SK-N-SH treated with all-trans-retinoic acid at 6 μM for 48 hours (cell line): ENCODE data around the gene HMGXB4.

Experiments used
- ATAC-seq: fragments of 200-7000 bp; cut with Tn5 transposase; 3 replicates; pipeline ENCODE4 v1.9.1; 2020; ENCODE audit warnings: mild to moderate bottlenecking, moderate library complexity
- ARNTL ChIP-seq: fragments of 450-650 bp; formaldehyde crosslinking; IDR thresholded peaks from 2 replicates; pipeline ENCODE4 v1.5.0; 2020; ENCODE audit warnings: low read depth, mild to moderate bottlenecking, moderate library complexity, borderline replicate concordance
- BACH2 ChIP-seq: fragments of 250-450 bp; sonication (Bioruptor Pico); IDR thresholded peaks from 2 replicates; pipeline ENCODE4 v1.9.0; 2021; ENCODE audit warnings: mild to moderate bottlenecking, borderline replicate concordance
- CSDC2 ChIP-seq: fragments of 250-450 bp; sonication (Bioruptor Pico); IDR thresholded peaks from 2 replicates; pipeline ENCODE4 v1.5.0; 2020; ENCODE audit warnings: mild to moderate bottlenecking, moderate library complexity
- ESRRG ChIP-seq: fragments of 250-450 bp; sonication (Bioruptor Pico); IDR thresholded peaks from 2 replicates; pipeline ENCODE4 v1.6.1; 2021; ENCODE audit warnings: mild to moderate bottlenecking
- OSR1 ChIP-seq: fragments of 250-450 bp; sonication (Bioruptor Pico); IDR thresholded peaks from 2 replicates; pipeline ENCODE4 v1.8.0; 2022; ENCODE audit warnings: moderate library complexity, mild to moderate bottlenecking, inconsistent platforms
- PPARA ChIP-seq: fragments of 250-450 bp; sonication (Bioruptor Pico); IDR thresholded peaks from 2 replicates; pipeline ENCODE4 v1.5.0; 2020; ENCODE audit warnings: mild to moderate bottlenecking, borderline replicate concordance
- RARB ChIP-seq: fragments of 250-450 bp; sonication (Bioruptor Pico); IDR thresholded peaks from 2 replicates; pipeline ENCODE4 v1.8.0; 2021; ENCODE audit warnings: mild to moderate bottlenecking, moderate library complexity
- SNAI2 ChIP-seq: fragments of 250-450 bp; sonication (Bioruptor Pico); IDR thresholded peaks from 2 replicates; pipeline ENCODE4 v1.5.0; 2020; ENCODE audit warnings: mild to moderate bottlenecking, moderate library complexity
- TCF4 ChIP-seq: fragments of 250-450 bp; sonication (Bioruptor Pico); IDR thresholded peaks from 2 replicates; pipeline ENCODE4 v1.8.0; 2021; ENCODE audit warnings: mild to moderate bottlenecking, moderate library complexity, borderline replicate concordance
- TOX ChIP-seq: fragments of 250-450 bp; sonication (Bioruptor Pico); IDR thresholded peaks from 2 replicates; pipeline ENCODE4 v1.8.0; 2021; ENCODE audit warnings: mild to moderate bottlenecking, moderate library complexity, borderline replicate concordance
- ZFP3 ChIP-seq: fragments of 250-450 bp; sonication (Bioruptor Pico); IDR thresholded peaks from 2 replicates; pipeline ENCODE4 v1.5.0; 2020; ENCODE audit warnings: mild to moderate bottlenecking, moderate library complexity
- ZFP30 ChIP-seq: fragments of 450-650 bp; formaldehyde crosslinking; IDR thresholded peaks from 2 replicates; pipeline ENCODE4 v1.5.0; 2022; ENCODE audit warnings: mild to moderate bottlenecking, moderate library complexity
- ZNF565 ChIP-seq: fragments of 450-650 bp; formaldehyde crosslinking; conservative IDR thresholded peaks from 2 replicates; pipeline ENCODE4 v1.5.0; 2020; ENCODE audit warnings: low read depth, mild to moderate bottlenecking, moderate library complexity
- ZNF70 ChIP-seq: fragments of 450-650 bp; formaldehyde crosslinking; IDR thresholded peaks from 2 replicates; pipeline ENCODE4 v1.5.0; 2020; ENCODE audit warnings: mild to moderate bottlenecking, moderate library complexity
- ZNF8 ChIP-seq: fragments of 450-650 bp; formaldehyde crosslinking; IDR thresholded peaks from 2 replicates; pipeline ENCODE4 v1.5.0; 2020; ENCODE audit warnings: mild to moderate bottlenecking, moderate library complexity
- TF ChIP-seq, protein P1 (sequence below): fragments of 250-450 bp; sonication (Bioruptor Pico); IDR thresholded peaks from 2 replicates; pipeline ENCODE4 v1.8.0; 2021; ENCODE audit warnings: low read depth, mild to moderate bottlenecking, moderate library complexity, borderline replicate concordance
- TF ChIP-seq, protein P2 (sequence below): fragments of 250-450 bp; sonication (Bioruptor Pico); IDR thresholded peaks from 2 replicates; pipeline ENCODE4 v1.5.1; 2021; ENCODE audit warnings: mild to moderate bottlenecking, moderate library complexity
- TF ChIP-seq, protein P3 (sequence below): fragments of 250-450 bp; sonication (Bioruptor Pico); IDR thresholded peaks from 2 replicates; pipeline ENCODE4 v1.5.1; 2020; ENCODE audit warnings: low read depth, mild to moderate bottlenecking, moderate library complexity
- TF ChIP-seq, protein P4 (sequence below): fragments of 250-450 bp; sonication (Bioruptor Pico); IDR thresholded peaks from 2 replicates; pipeline ENCODE4 v1.8.0; 2020; ENCODE audit warnings: mild to moderate bottlenecking, moderate library complexity, borderline replicate concordance
- TF ChIP-seq, protein P5 (sequence below): fragments of 250-450 bp; sonication (Bioruptor Pico); IDR thresholded peaks from 2 replicates; pipeline ENCODE4 v1.5.0; 2020; ENCODE audit warnings: mild to moderate bottlenecking, moderate library complexity

The HMGXB4 gene

DNA sequence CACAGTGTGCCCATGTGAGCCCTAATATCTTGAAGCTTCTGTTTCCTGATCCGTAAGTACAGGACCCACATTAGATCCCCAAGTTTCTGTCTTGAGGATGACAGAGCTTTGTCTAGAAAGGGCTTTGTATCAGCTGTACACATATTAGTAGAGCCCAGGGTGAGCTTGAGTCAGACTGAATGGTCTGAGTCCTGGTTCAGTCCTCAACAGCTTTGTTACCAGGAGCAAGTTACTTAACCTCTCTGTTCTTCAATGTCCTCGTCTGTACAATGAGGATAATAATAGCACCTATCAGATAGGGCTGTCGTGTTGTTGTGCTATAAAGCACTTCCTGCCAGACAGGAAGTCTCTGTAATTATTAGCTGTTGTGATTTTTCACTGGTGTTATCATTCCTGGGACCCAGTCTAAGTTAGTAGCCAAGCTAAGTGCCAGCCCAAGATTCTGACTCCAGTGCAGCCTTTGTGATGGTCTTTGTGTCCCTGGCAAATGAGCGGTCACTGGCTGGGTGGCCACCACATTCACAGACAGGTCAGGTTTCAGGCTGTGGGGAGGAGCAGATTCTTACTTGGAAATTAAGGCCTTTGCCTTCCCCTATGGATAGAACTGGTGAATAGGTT, 49.2 kb downstream of the HMGXB4 start:
- TF ChIP-seq, protein P1, sequence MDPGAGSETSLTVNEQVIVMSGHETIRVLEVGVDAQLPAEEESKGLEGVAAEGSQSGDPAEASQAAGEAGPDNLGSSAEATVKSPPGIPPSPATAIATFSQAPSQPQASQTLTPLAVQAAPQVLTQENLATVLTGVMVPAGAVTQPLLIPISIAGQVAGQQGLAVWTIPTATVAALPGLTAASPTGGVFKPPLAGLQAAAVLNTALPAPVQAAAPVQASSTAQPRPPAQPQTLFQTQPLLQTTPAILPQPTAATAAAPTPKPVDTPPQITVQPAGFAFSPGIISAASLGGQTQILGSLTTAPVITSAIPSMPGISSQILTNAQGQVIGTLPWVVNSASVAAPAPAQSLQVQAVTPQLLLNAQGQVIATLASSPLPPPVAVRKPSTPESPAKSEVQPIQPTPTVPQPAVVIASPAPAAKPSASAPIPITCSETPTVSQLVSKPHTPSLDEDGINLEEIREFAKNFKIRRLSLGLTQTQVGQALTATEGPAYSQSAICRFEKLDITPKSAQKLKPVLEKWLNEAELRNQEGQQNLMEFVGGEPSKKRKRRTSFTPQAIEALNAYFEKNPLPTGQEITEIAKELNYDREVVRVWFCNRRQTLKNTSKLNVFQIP: no peak
- TF ChIP-seq, protein P2, sequence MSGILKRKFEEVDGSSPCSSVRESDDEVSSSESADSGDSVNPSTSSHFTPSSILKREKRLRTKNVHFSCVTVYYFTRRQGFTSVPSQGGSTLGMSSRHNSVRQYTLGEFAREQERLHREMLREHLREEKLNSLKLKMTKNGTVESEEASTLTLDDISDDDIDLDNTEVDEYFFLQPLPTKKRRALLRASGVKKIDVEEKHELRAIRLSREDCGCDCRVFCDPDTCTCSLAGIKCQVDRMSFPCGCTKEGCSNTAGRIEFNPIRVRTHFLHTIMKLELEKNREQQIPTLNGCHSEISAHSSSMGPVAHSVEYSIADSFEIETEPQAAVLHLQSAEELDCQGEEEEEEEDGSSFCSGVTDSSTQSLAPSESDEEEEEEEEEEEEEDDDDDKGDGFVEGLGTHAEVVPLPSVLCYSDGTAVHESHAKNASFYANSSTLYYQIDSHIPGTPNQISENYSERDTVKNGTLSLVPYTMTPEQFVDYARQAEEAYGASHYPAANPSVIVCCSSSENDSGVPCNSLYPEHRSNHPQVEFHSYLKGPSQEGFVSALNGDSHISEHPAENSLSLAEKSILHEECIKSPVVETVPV (CRISPR knock-in tag): no peak
- TF ChIP-seq SNAI2 (CRISPR knock-in tag) (no peak), TCF4 (no peak), ARNTL (CRISPR knock-in tag) (no peak), ZNF565 (CRISPR knock-in tag) (no peak), ZNF70 (no peak)
- TF ChIP-seq, protein P3, sequence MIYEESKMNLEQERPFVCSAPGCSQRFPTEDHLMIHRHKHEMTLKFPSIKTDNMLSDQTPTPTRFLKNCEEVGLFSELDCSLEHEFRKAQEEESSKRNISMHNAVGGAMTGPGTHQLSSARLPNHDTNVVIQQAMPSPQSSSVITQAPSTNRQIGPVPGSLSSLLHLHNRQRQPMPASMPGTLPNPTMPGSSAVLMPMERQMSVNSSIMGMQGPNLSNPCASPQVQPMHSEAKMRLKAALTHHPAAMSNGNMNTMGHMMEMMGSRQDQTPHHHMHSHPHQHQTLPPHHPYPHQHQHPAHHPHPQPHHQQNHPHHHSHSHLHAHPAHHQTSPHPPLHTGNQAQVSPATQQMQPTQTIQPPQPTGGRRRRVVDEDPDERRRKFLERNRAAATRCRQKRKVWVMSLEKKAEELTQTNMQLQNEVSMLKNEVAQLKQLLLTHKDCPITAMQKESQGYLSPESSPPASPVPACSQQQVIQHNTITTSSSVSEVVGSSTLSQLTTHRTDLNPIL (CRISPR knock-in tag): no peak
- TF ChIP-seq, protein P4, sequence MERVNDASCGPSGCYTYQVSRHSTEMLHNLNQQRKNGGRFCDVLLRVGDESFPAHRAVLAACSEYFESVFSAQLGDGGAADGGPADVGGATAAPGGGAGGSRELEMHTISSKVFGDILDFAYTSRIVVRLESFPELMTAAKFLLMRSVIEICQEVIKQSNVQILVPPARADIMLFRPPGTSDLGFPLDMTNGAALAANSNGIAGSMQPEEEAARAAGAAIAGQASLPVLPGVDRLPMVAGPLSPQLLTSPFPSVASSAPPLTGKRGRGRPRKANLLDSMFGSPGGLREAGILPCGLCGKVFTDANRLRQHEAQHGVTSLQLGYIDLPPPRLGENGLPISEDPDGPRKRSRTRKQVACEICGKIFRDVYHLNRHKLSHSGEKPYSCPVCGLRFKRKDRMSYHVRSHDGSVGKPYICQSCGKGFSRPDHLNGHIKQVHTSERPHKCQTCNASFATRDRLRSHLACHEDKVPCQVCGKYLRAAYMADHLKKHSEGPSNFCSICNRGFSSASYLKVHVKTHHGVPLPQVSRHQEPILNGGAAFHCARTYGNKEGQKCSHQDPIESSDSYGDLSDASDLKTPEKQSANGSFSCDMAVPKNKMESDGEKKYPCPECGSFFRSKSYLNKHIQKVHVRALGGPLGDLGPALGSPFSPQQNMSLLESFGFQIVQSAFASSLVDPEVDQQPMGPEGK (CRISPR knock-in tag): no peak
- peak; percentile 41; the same call in 2 of the 3 replicates for ATAC-seq

DNA sequence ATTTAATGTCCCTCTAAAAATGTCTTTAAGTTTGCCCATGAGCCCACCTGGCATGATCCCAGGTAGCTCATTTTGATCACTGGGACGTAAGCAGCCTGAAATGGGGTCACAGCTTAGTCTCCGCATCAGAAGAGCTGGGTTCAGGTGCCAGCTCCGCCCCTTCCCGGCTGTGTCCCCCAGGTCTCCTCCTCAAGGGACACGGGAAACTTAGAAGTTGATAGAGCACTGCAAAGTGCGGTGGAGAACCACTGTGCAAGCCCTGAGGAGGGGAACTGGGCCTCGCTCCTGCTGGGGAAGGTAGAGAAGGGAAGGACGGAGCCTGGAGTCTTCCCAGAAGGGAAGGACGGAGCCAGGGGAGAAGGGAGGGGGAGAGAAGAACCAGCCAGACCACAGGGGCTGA, 50.1 kb downstream of the HMGXB4 start:
- TF ChIP-seq, protein P4 (CRISPR knock-in tag): no peak
- no peak for TF ChIP-seq ZNF8 (CRISPR knock-in tag)
- no peak for TF ChIP-seq ZFP30
- ATAC-seq: no peak

DNA sequence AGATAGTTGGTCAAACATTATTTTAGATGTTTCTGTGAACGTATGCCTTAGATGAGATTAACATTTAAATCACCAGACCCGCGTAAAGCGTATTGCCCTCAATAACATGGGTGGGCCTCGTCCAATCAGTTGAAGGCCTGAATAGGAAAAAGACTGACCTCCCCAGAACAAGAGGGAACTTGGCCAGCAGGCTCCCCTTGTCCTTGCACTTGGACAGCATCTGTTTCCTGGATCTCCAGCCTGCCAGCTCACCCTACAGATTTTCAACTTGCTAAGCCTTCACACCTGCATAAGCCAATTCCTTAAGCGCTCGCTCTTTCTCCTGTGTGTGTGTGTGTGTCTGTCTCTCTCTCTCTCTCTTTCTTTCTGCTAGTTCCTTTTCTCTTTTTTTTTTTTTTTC, 50.6 kb downstream of the HMGXB4 start:
- TF ChIP-seq, protein P2 (CRISPR knock-in tag): no peak
- TF ChIP-seq BACH2 (no peak), ARNTL (CRISPR knock-in tag) (no peak), TCF4 (no peak), CSDC2 (CRISPR knock-in tag) (no peak), ZNF565 (CRISPR knock-in tag) (no peak), ZFP3 (CRISPR knock-in tag) (no peak), PPARA (CRISPR knock-in tag) (no peak), ZFP30 (no peak), SNAI2 (CRISPR knock-in tag) (no peak), RARB (CRISPR knock-in tag) (no peak), ESRRG (CRISPR knock-in tag) (no peak), ZNF8 (CRISPR knock-in tag) (no peak), TOX (no peak), OSR1 (CRISPR knock-in tag) (no peak)
- TF ChIP-seq, protein P5, sequence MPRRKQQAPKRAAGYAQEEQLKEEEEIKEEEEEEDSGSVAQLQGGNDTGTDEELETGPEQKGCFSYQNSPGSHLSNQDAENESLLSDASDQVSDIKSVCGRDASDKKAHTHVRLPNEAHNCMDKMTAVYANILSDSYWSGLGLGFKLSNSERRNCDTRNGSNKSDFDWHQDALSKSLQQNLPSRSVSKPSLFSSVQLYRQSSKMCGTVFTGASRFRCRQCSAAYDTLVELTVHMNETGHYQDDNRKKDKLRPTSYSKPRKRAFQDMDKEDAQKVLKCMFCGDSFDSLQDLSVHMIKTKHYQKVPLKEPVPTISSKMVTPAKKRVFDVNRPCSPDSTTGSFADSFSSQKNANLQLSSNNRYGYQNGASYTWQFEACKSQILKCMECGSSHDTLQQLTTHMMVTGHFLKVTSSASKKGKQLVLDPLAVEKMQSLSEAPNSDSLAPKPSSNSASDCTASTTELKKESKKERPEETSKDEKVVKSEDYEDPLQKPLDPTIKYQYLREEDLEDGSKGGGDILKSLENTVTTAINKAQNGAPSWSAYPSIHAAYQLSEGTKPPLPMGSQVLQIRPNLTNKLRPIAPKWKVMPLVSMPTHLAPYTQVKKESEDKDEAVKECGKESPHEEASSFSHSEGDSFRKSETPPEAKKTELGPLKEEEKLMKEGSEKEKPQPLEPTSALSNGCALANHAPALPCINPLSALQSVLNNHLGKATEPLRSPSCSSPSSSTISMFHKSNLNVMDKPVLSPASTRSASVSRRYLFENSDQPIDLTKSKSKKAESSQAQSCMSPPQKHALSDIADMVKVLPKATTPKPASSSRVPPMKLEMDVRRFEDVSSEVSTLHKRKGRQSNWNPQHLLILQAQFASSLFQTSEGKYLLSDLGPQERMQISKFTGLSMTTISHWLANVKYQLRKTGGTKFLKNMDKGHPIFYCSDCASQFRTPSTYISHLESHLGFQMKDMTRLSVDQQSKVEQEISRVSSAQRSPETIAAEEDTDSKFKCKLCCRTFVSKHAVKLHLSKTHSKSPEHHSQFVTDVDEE (CRISPR knock-in tag): no peak
- TF ChIP-seq, protein P3 (CRISPR knock-in tag): no peak
- TF ChIP-seq, protein P4 (CRISPR knock-in tag): no peak
- no peak for ATAC-seq
